H1 (cell line): ENCODE data around the gene PSMF1. TPM values are rescaled to one million over a fixed set of nuclear protein-coding genes. Genes with fewer than 3 reads are reported as not detected.
A peak's percentile ranks its signal among the peaks of the same experiment; 100 is the strongest.

ENCODE experiments used
- CTCF ChIA-PET: fragments of 300-600 bp; sonication (Branson Sonifier 250); formaldehyde crosslinking; loops from one replicate; lab custom pipeline; 2021; ENCODE audit not compliant: partially characterized antibody; lab: Charles Lee
- POLR2A ChIA-PET: fragments of 300-600 bp; sonication (Branson Sonifier 250); formaldehyde crosslinking; loops from one replicate; lab custom pipeline; 2021; ENCODE audit warnings: inconsistent platforms; ENCODE audit not compliant: partially characterized antibody; lab: Charles Lee
- DNase-seq, 2 experiments: peaks; one replicate each; pipeline versions ENCODE4 v3.0.0 to v3.0.0-alpha.2; 2010 to 2022; ENCODE audit warnings: low spot score in 2 of 2, low read depth in 1 of 2, mixed read lengths in 1 of 2
- FAIRE-seq: peaks from 2 replicates; lab custom pipeline; 2011; peaks lifted over from hg19 to GRCh38; lab: Jason Lieb, UNC
- H2AFZ ChIP-seq: 2 replicates; pipeline ENCODE4 v1.8.1; 2012; ENCODE audit warnings: low read length, inconsistent platforms
- H2AK5ac ChIP-seq: 2 replicates; pipeline ENCODE4 v1.6.1; 2013; ENCODE audit warnings: low read depth, low read length
- H2BK120ac ChIP-seq: replicated peaks from 2 replicates; pipeline ENCODE3; 2013; ENCODE audit warnings: low read depth, low read length, inconsistent platforms
- H2BK12ac ChIP-seq: 2 replicates; pipeline ENCODE4 v1.6.1; 2013; ENCODE audit warnings: low read depth, low read length
- H2BK15ac ChIP-seq: 2 replicates; pipeline ENCODE4 v1.6.1; 2013; ENCODE audit warnings: low read length
- H2BK20ac ChIP-seq: 2 replicates; pipeline ENCODE4 v1.6.1; 2013; ENCODE audit warnings: low read length
- H2BK5ac ChIP-seq: 2 replicates; pipeline ENCODE4 v1.6.1; 2013; ENCODE audit warnings: low read depth, low read length
- H3K14ac ChIP-seq: 2 replicates; pipeline ENCODE4 v1.6.1; 2013; ENCODE audit warnings: inconsistent platforms; ENCODE audit not compliant: insufficient read length
- H3K18ac ChIP-seq: 2 replicates; pipeline ENCODE4 v1.6.1; 2013; ENCODE audit warnings: low read length; ENCODE audit errors: extremely low read depth
- H3K23ac ChIP-seq: 2 replicates; pipeline ENCODE4 v1.6.1; 2013; ENCODE audit warnings: inconsistent platforms; ENCODE audit not compliant: insufficient read length
- H3K23me2 ChIP-seq: 2 replicates; pipeline ENCODE4 v1.6.1; 2013; ENCODE audit warnings: low read depth, low read length
- H3K27ac ChIP-seq: 2 replicates; pipeline ENCODE4 v1.6.1; 2011; ENCODE audit warnings: low read depth, low read length, inconsistent platforms
- H3K27me3 ChIP-seq, 4 experiments: replicated peaks in 1 of 4; 1 replicate in 1 of 4; 2 replicates in 3 of 4; pipeline versions ENCODE4 v1.6.1 to v1.8.1; 2011 to 2013; ENCODE audit warnings: low read length in 3 of 4, mild to moderate bottlenecking in 3 of 4, inconsistent platforms in 2 of 4, mixed read lengths in 2 of 4, moderate library complexity in 1 of 4; ENCODE audit not compliant: control insufficient read depth in 3 of 4, insufficient read depth in 3 of 4; ENCODE audit errors: extremely low read depth in 1 of 4
- H3K36me3 ChIP-seq, 4 experiments: 2 replicates each; pipeline versions ENCODE4 v1.6.1 to v1.8.1; 2011 to 2013; ENCODE audit warnings: mild to moderate bottlenecking in 4 of 4, low read length in 3 of 4, moderate library complexity in 2 of 4, control low read depth in 1 of 4, inconsistent platforms in 1 of 4; ENCODE audit not compliant: insufficient read depth in 4 of 4, control insufficient read depth in 2 of 4
- H3K4ac ChIP-seq: replicated peaks from 2 replicates; pipeline ENCODE3; 2013; ENCODE audit warnings: low read length, low read depth, mixed read lengths, inconsistent platforms; ENCODE audit not compliant: insufficient read length
- H3K4me1 ChIP-seq, 4 experiments: replicated peaks in 1 of 4; 1 replicate in 1 of 4; 2 replicates in 3 of 4; pipeline versions ENCODE4 v1.6.1 to v1.8.1; 2011 to 2013; ENCODE audit warnings: low read length in 3 of 4, inconsistent platforms in 2 of 4, mixed read lengths in 1 of 4; ENCODE audit not compliant: insufficient read depth in 4 of 4, control insufficient read depth in 3 of 4
- H3K4me2 ChIP-seq, 2 experiments: 2 replicates each; pipeline versions ENCODE4 v1.6.1 to v1.8.1; 2011 to 2013; ENCODE audit warnings: low read depth in 2 of 2, low read length in 2 of 2, control low read depth in 1 of 2, inconsistent platforms in 1 of 2, mild to moderate bottlenecking in 1 of 2; ENCODE audit not compliant: insufficient read depth in 1 of 2
- H3K4me3 ChIP-seq, 4 experiments: fragments of 200-600, 300-600 bp in 1 of 4; sonication (generic), shearing (Covaris generic), sonication (Bioruptor Twin) in 1 of 4; 2 replicates each; pipeline versions ENCODE4 v1.5.1 to v1.8.1; 2011 to 2016; ENCODE audit warnings: low read length in 4 of 4, low read depth in 3 of 4, control low read depth in 2 of 4, inconsistent platforms in 2 of 4, mild to moderate bottlenecking in 2 of 4, mixed read lengths in 1 of 4, moderate library complexity in 1 of 4; ENCODE audit not compliant: insufficient read depth in 2 of 4; ENCODE audit errors: extremely low read depth in 1 of 4
- H3K56ac ChIP-seq: replicated peaks from 2 replicates; pipeline ENCODE3; 2013; ENCODE audit warnings: low read depth, mild to moderate bottlenecking, mixed read lengths, low read length, inconsistent platforms; ENCODE audit not compliant: insufficient read length
- H3K79me1 ChIP-seq: 2 replicates; pipeline ENCODE4 v1.6.1; 2013; ENCODE audit warnings: low read depth, low read length, control low read depth
- H3K79me2 ChIP-seq, 2 experiments: 2 replicates each; pipeline versions ENCODE4 v1.6.1 to v1.8.1; 2012 to 2013; ENCODE audit warnings: low read length in 2 of 2, mild to moderate bottlenecking in 2 of 2, inconsistent platforms in 1 of 2; ENCODE audit not compliant: insufficient read depth in 2 of 2, control insufficient read depth in 1 of 2
- H3K9ac ChIP-seq, 4 experiments: replicated peaks in 1 of 4; 1 replicate in 1 of 4; 2 replicates in 3 of 4; pipeline versions ENCODE4 v1.6.1 to v1.8.1; 2011 to 2013; ENCODE audit warnings: low read depth in 3 of 4, low read length in 3 of 4, control low read depth in 2 of 4, mild to moderate bottlenecking in 2 of 4, moderate library complexity in 2 of 4, inconsistent platforms in 1 of 4; ENCODE audit errors: extremely low read depth in 1 of 4
- H3K9me3 ChIP-seq, 2 experiments: 2 replicates each; pipeline versions ENCODE4 v1.6.1 to v1.8.1; 2012 to 2013; ENCODE audit warnings: mild to moderate bottlenecking in 2 of 2, moderate library complexity in 2 of 2, control low read depth in 1 of 2, inconsistent platforms in 1 of 2, low read depth in 1 of 2, low read length in 1 of 2, mixed read lengths in 1 of 2; ENCODE audit not compliant: insufficient read depth in 2 of 2
- H4K20me1 ChIP-seq, 2 experiments: replicated peaks in 1 of 2; 2 replicates each; pipeline versions ENCODE3 to v1.8.1; 2011 to 2013; ENCODE audit warnings: inconsistent platforms in 2 of 2, low read length in 2 of 2, mild to moderate bottlenecking in 1 of 2; ENCODE audit not compliant: insufficient read depth in 2 of 2, control insufficient read depth in 1 of 2
- H4K5ac ChIP-seq: 2 replicates; pipeline ENCODE4 v1.6.1; 2013; ENCODE audit warnings: low read length, low read depth, mixed read lengths, inconsistent platforms; ENCODE audit not compliant: insufficient read length
- H4K8ac ChIP-seq: 2 replicates; pipeline ENCODE4 v1.8.0; 2013; ENCODE audit warnings: mild to moderate bottlenecking, moderate library complexity, low read length, inconsistent platforms; ENCODE audit not compliant: insufficient read depth; ENCODE audit errors: extremely low read depth
- H4K91ac ChIP-seq: replicated peaks from 2 replicates; pipeline ENCODE3; 2013; ENCODE audit warnings: low read length, mixed read lengths, inconsistent platforms; ENCODE audit not compliant: insufficient read length
- ASH2L ChIP-seq: fragments of 200-600, 300-600 bp; sonication (generic); IDR thresholded peaks from one replicate; pipeline ENCODE4 v1.7.1; 2017; ENCODE audit warnings: low read length
- ATF3 ChIP-seq: IDR thresholded peaks from 2 replicates; pipeline ENCODE4 v1.6.1; 2011; ENCODE audit warnings: low read depth, mild to moderate bottlenecking, low read length; ENCODE audit not compliant: insufficient read depth
- CHD1 ChIP-seq: IDR thresholded peaks from 2 replicates; pipeline ENCODE4 v1.6.1; 2012; ENCODE audit warnings: low read depth, low read length, improper control_type of control experiment
- CREB1 ChIP-seq: IDR thresholded peaks from 2 replicates; pipeline ENCODE4 v1.6.1; 2012; ENCODE audit warnings: inconsistent platforms
- EGR1 ChIP-seq: IDR thresholded peaks from 2 replicates; pipeline ENCODE4 v1.6.1; 2011; ENCODE audit warnings: low read depth, low read length, borderline replicate concordance
- KDM4A ChIP-seq: IDR thresholded peaks from one replicate; pipeline ENCODE4 v1.7.1; 2012; ENCODE audit warnings: low read depth, mild to moderate bottlenecking, moderate library complexity, low read length, inconsistent platforms; ENCODE audit not compliant: severe bottlenecking
- KDM5A ChIP-seq: fragments of 200-600 bp; IDR thresholded peaks from 2 replicates; pipeline ENCODE4 v1.7.1; 2012; ENCODE audit warnings: mild to moderate bottlenecking, low read length, inconsistent platforms, mixed read lengths
- SAP30 ChIP-seq: fragments of 300-600 bp; sonication (generic); IDR thresholded peaks from 2 replicates; pipeline ENCODE4 v1.7.1; 2012; ENCODE audit warnings: low read length, moderate library complexity, mild to moderate bottlenecking, inconsistent platforms; ENCODE audit not compliant: insufficient read depth, insufficient replicate concordance
- SIN3A ChIP-seq, 2 experiments: IDR thresholded peaks in 1 of 2; conservative IDR thresholded peaks in 1 of 2; 2 replicates each; pipeline ENCODE4 v1.6.1; 2011 to 2012; ENCODE audit warnings: low read length in 2 of 2, improper control_type of control experiment in 1 of 2, low read depth in 1 of 2, mild to moderate bottlenecking in 1 of 2
- SP2 ChIP-seq: IDR thresholded peaks from 2 replicates; pipeline ENCODE4 v1.6.1; 2012; ENCODE audit warnings: mild to moderate bottlenecking, low read length, inconsistent platforms
- TAF7 ChIP-seq: optimal IDR thresholded peaks from 2 replicates; pipeline ENCODE3; 2011; ENCODE audit warnings: low read depth, mild to moderate bottlenecking, inconsistent platforms, low read length, moderate library complexity, borderline replicate concordance
- WGBS, 2 experiments: shearing (Covaris generic) in 1 of 2; methylation state at CpG; one replicate each; pipeline versions ENCODE4 v1.1.6 to v1.1.7; 2013 to 2015; ENCODE audit warnings: low lambda C conversion rate in 2 of 2, mixed read lengths in 2 of 2, inconsistent platforms in 1 of 2, low coverage in 1 of 2, missing lambda C conversion rate in 1 of 2; ENCODE audit not compliant: insufficient replicate concordance in 2 of 2, insufficient coverage in 1 of 2, insufficient read length in 1 of 2; ENCODE audit errors: extremely low coverage in 1 of 2, missing lambda C conversion rate in 1 of 2; 5-methylcytosine and 5-hydroxymethylcytosine counted together
- polyA plus RNA-seq, 7 experiments: library from polyadenylated mRNA; depleted of rRNA in 3 of 7; stranded (reverse) in 5 of 7; unstranded in 2 of 7; fragments of >200 nt in 5 of 7; fragments of 200-250 nt in 2 of 7; gene quantifications; 1 replicate in 5 of 7; 2 replicates in 1 of 7; 4 replicates in 1 of 7; pipeline versions ENCODE4 v1.2.1 to v1.2.3, GENCODE V29; 2011 to 2013; ENCODE audit warnings: missing spikeins in 2 of 7, mixed read lengths in 2 of 7
- total RNA-seq: library from RNA; stranded (reverse); fragmentation: NEBNext Ultra II Directional; extraction: Animal tissue kit (Norgen Biotek cat#: 25700); gene quantifications from 2 replicates; pipeline ENCODE4 v1.2.1, GENCODE V29; 2021

Gene PSMF1
- total and polyA plus RNA-seq, 2 of the 8 experiments (the other 6 are each of a cell fraction or from before 2014, with no cell fraction given), result 106 to 159 TPM

GRCh38 chr20:1184638-1185315, 66.4 kb downstream of the PSMF1 start, which contains the start of gene TMEM74B:
Gene TMEM74B, minus strand, starts transcription at chr20:1184981. Its CDS starts 1,180 bp downstream, at chr20:1183801.
- H3K27ac ChIP-seq, result no peak within 1 kb of the TSS
- H2BK120ac ChIP-seq, result no peak within 1 kb of the TSS
- H3K9ac ChIP-seq, result peak within 1 kb of the TSS in 1 of 4 experiments; percentile 73; a peak in 2 of 7 replicates
- no peak within 1 kb of the TSS for H2BK20ac ChIP-seq
- H3K4me1 ChIP-seq, result peaks cover 0 to 14% (median 8%) of the 10 kb centered on the region in 4 experiments; a peak in 5 of 7 replicates
- H3K27me3 ChIP-seq, result peaks cover 8 to 38% (median 26%) of the 10 kb centered on the region in 4 experiments
- WGBS, 2 experiments, result 19% methylated on average over 14 of the region's 76 CpGs; no CpG with 5 or more reads in 1 of the 2 experiments
- no peak within 1 kb of the TSS for H3K14ac ChIP-seq
- H2BK5ac ChIP-seq, result no peak within 1 kb of the TSS
- H4K91ac ChIP-seq, result no peak within 1 kb of the TSS
- H3K4me2 ChIP-seq, result peak within 1 kb of the TSS; percentile 62 to 97
- no peak within 1 kb of the TSS; the same call in 1 of the 2 replicates for H3K18ac ChIP-seq
- no peak within 1 kb of the TSS for H2BK12ac ChIP-seq
- no peaks in the 10 kb centered on the region; a peak in 1 of 8 replicates for H3K36me3 ChIP-seq
- no peak within 1 kb of the TSS for H2AK5ac ChIP-seq
- peak in 1 of 2 experiments; percentile 71 for DNase-seq
- H3K79me2 ChIP-seq, result no peaks in the 10 kb centered on the region
- FAIRE-seq, result no peak
- no peak within 1 kb of the TSS for H3K23ac ChIP-seq
- no peak within 1 kb of the TSS for H2BK15ac ChIP-seq
- ChIA-PET POLR2A (interaction anchor here (1.5 kb wide), 1 partner anchor 11 kb away, joined by 3 read pairs; no protein-coding TSS in a partner anchor), CTCF (interaction anchor here (0.8 to 5.0 kb wide), 7 partner anchors 9 to 251 kb away, joined by 3 to 34 read pairs (median 6); no protein-coding TSS in a partner anchor)
- peak within 1 kb of the TSS; percentile 41 to 72 (median 44) for H3K4me3 ChIP-seq
- no peak within 1 kb of the TSS for H4K5ac ChIP-seq
- no peak within 1 kb of the TSS; the same call in 1 of the 2 replicates for H4K8ac ChIP-seq
- H3K4ac ChIP-seq, result no peak within 1 kb of the TSS
- peak within 1 kb of the TSS; percentile 72; the same call in 1 of the 2 replicates for H2AFZ ChIP-seq
- no peak within 1 kb of the TSS for H3K56ac ChIP-seq
- H3K23me2 ChIP-seq, result peaks cover 11% of the 10 kb centered on the region; the same call in 1 of the 2 replicates
- peaks cover 0 to 5% of the 10 kb centered on the region in 2 experiments for H4K20me1 ChIP-seq
- H3K79me1 ChIP-seq, result 0 out of 2 replicates have a peak, but pooled peaks cover 2% of the 10 kb centered on the region
- H3K9me3 ChIP-seq, result no peaks in the 10 kb centered on the region
- peak; percentile 95 for TF ChIP-seq KDM4A
- no peak for TF ChIP-seq SIN3A (conservative IDR thresholded peaks at IDR 0.05 in 1 of 2, IDR thresholded peaks at IDR 0.05 in 1 of 2; ENCODE audit: low read depth in 1 of 2, low read length in 2 of 2)
- TF ChIP-seq EGR1, result no peak
- TF ChIP-seq CREB1, result 0 out of 2 replicates have a peak, but pooled peaks have one; percentile 31
- TF ChIP-seq ATF3, result no peak
- TF ChIP-seq CHD1, result no peak
- no peak for TF ChIP-seq ASH2L
- TF ChIP-seq SAP30, result no peak
- TF ChIP-seq SP2, result no peak
- TF ChIP-seq KDM5A, result no peak
- no peak for TF ChIP-seq TAF7
